Common myeloid progenitor, CD34-positive (primary cell): Measurements from ENCODE around the gene EDC4.
"Not testable (repeated sequence)": the region's sequence is repeated elsewhere in the genome, so short reads cannot be mapped to it uniquely, and the experiment has no call there.

ENCODE experiments used
- CTCF ChIA-PET: fragments of 350-600 bp; sonication (Branson Sonifier 250); formaldehyde crosslinking; loops from one replicate; lab custom pipeline; 2021; ENCODE audit warnings: antibody characterized with exemption; lab: Charles Lee
- POLR2A ChIA-PET: fragments of 350-600 bp; sonication (Branson Sonifier 250); formaldehyde crosslinking; loops from one replicate; lab custom pipeline; 2021; ENCODE audit warnings: antibody characterized with exemption; lab: Charles Lee
- DNase-seq, 3 donors: peaks; one replicate each; pipeline versions ENCODE4 v3.0.0 to v3.0.0-alpha.2; 2013
- H3K27ac ChIP-seq, 2 experiments: 1 replicate in 1 of 2; 2 replicates in 1 of 2; pipeline ENCODE4 v1.7.0; 2013; ENCODE audit warnings: inconsistent platforms in 2 of 2, low read length in 2 of 2, mild to moderate bottlenecking in 2 of 2, low read depth in 1 of 2, moderate library complexity in 1 of 2; ENCODE audit not compliant: severe bottlenecking in 2 of 2, insufficient read depth in 1 of 2, poor library complexity in 1 of 2
- H3K27me3 ChIP-seq, 5 experiments: replicated peaks in 2 of 5; 1 replicate in 3 of 5; 2 replicates in 2 of 5; pipeline versions ENCODE4 v1.6.1 to v1.7.0; 2013; ENCODE audit warnings: low read length in 4 of 5, mild to moderate bottlenecking in 2 of 5, moderate library complexity in 2 of 5, inconsistent platforms in 1 of 5; ENCODE audit not compliant: insufficient read depth in 5 of 5, control insufficient read depth in 4 of 5
- H3K36me3 ChIP-seq, 4 experiments: 1 replicate in 2 of 4; 2 replicates in 2 of 4; pipeline versions ENCODE4 v1.6.1 to v1.7.0; 2013; ENCODE audit warnings: low read length in 3 of 4, control low read depth in 1 of 4, mild to moderate bottlenecking in 1 of 4; ENCODE audit not compliant: control insufficient read depth in 4 of 4, insufficient read depth in 4 of 4
- H3K4me1 ChIP-seq, 4 experiments: 1 replicate in 3 of 4; 2 replicates in 1 of 4; pipeline versions ENCODE4 v1.6.1 to v1.7.1; 2013; ENCODE audit warnings: low read length in 3 of 4, mild to moderate bottlenecking in 3 of 4, control low read depth in 1 of 4, inconsistent platforms in 1 of 4, moderate library complexity in 1 of 4; ENCODE audit not compliant: control insufficient read depth in 4 of 4, insufficient read depth in 4 of 4; ENCODE audit errors: control extremely low read depth in 1 of 4
- H3K4me3 ChIP-seq, 7 experiments: 1 replicate in 4 of 7; 2 replicates in 3 of 7; pipeline versions ENCODE4 v1.5.1 to v1.7.0; 2013; ENCODE audit warnings: mild to moderate bottlenecking in 7 of 7, low read length in 6 of 7, moderate library complexity in 6 of 7, inconsistent platforms in 2 of 7, low read depth in 2 of 7, control low read depth in 1 of 7; ENCODE audit not compliant: insufficient read depth in 4 of 7, control insufficient read depth in 1 of 7; ENCODE audit errors: extremely low read depth in 1 of 7
- H3K9me3 ChIP-seq, 5 experiments: 1 replicate in 4 of 5; 2 replicates in 1 of 5; pipeline versions ENCODE4 v1.6.1 to v1.7.1; 2013; ENCODE audit warnings: low read length in 4 of 5, mild to moderate bottlenecking in 2 of 5, inconsistent platforms in 1 of 5, low read depth in 1 of 5, moderate library complexity in 1 of 5; ENCODE audit not compliant: control insufficient read depth in 4 of 5, insufficient read depth in 2 of 5; ENCODE audit errors: control extremely low read depth in 1 of 5
- WGBS: methylation state at CpG from one replicate; pipeline ENCODE4 v1.1.5; 2013; ENCODE audit not compliant: insufficient coverage; 5-methylcytosine and 5-hydroxymethylcytosine counted together

Gene EDC4

DNA sequence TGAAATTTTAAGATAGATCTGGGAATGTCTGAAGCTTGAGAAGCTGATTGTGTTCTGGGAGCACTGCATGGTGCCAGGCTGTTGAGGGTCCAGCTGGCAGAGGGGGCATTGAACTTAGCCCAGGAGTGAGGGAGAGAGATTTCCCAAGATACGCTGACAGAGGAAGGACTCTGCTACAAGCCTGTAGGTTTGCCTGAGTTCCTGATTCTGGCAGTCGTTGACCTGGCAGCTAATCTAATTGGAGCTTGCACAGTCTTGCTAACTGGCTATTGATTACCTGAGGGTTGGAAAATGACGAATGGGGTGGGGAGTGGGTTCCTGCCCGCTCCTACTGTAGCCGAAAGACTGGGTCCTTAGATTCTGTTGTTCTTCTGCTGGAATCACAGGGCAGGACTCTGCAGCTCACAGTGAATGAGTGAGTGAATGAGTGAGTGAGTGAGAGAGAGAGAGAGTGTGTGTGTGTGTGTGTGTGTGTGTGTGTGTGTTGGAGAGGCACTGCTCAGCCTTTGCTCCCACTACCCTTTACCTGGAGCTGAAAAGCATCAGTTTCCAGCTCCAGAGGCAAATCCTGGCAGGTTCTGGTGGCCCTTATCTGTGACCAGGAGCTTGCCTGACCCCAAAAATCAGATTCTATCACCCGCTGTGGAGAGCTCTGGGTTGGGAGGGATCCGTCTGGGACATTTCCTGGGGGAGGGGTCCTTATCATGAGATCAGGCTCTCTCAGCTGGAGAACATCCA lies 42.1 kb downstream of the EDC4 start:
- DNase-seq, result no peak
- Histone ChIP-seq H3K27me3 (no peaks in the 10 kb centered on the region), H3K27ac (no peak overlapping the region), H3K36me3 (peaks cover 9 to 66% (median 38%) of the 10 kb centered on the region in 4 experiments), H3K4me3 (no peak overlapping the region), H3K4me1 (peaks cover 0 to 11% (median 2%) of the 10 kb centered on the region in 4 experiments), H3K9me3 (no peaks in the 10 kb centered on the region)
- ChIA-PET POLR2A (no interaction called here), CTCF (interaction anchor here (0.8 to 22.4 kb wide), 6 partner anchors 10 to 243 kb away, joined by 3 to 216 read pairs (median 8); partner anchors contain the start of genes NRN1L, PSKH1 and PSMB10)
- WGBS, result 95% methylated on average over 4 of the region's 7 CpGs

DNA sequence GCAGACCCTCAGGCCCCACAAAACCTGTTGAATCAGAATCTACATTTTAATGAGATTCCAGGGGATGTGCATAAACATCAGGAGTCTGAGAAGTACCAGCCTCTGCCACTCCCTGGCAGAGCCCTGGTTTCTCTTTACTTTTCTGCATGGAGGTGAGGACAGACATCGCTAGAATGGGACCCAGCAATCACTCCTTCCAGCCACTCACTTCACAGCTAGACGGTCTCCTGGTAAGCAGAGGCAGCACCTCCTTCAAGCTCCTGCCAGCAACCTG lies 42.6 kb downstream of the EDC4 start:
- H3K4me3 ChIP-seq, H3K9me3 ChIP-seq, POLR2A ChIA-PET, H3K4me1 ChIP-seq, DNase-seq, H3K27ac ChIP-seq, H3K27me3 ChIP-seq: not testable (repeated sequence)
- 100% methylated on average over 1 of the region's 2 CpGs for WGBS
- CTCF ChIA-PET, result interaction anchor here (1.1 to 22.4 kb wide), 5 partner anchors 11 to 243 kb away, joined by 4 to 216 read pairs (median 9); partner anchors contain the start of genes NRN1L and PSKH1
- peaks cover 11 to 63% (median 37%) of the 10 kb centered on the region in 4 experiments for H3K36me3 ChIP-seq

DNA sequence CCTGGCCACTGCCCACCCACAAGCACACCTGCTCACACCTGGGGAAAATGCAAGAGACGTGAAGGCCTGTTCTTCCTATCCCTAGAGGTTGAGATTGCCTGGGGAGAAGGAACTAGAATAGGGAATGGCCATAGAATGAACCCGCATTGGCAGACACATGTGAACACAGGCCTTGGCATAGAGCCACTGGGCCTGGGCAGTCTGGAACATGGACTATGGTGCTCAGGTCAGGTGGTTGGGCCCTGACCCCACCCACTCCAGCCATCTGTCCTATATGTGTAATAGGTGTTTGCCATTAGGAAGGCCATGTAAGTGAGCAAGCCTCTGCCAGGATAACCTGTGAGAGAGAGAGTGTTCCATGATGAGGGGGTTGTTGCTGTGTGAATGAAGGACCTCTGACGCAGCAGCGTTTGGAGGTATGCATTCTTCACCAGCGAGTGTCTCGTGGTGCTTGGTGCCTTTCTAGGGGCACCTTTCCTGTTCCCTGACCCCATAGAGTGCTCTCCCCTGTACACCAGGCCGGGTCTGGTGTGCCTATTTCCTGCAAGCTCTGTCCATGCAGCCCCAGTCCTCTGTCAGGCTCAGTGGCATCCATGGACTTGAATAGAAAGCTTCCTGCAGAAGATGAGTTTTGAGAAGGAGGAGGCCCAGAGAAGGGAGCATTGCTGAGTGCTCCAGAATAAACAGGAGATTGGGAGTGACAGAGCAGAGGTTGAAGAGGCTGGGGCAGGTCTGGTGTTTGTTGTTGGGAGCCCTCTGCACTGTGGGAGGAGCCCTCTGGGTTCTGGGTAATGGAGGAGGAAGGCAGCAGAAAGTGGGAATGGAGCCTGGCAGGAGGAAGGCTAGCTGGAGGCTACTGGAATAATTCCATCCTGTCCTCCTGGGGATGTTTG lies 43.2 kb downstream of the EDC4 start:
- CTCF ChIA-PET, result interaction anchor here (1.1 to 22.4 kb wide), 8 partner anchors 8 to 244 kb away, joined by 3 to 216 read pairs (median 6); partner anchors contain the start of genes NRN1L and PSKH1
- POLR2A ChIA-PET, result no interaction called here
- Histone ChIP-seq H3K36me3 (peaks cover 11 to 59% (median 35%) of the 10 kb centered on the region in 4 experiments), H3K27ac (no peak overlapping the region), H3K4me1 (peaks cover 0 to under 1% (median 0%) of the 10 kb centered on the region in 4 experiments), H3K9me3 (no peaks in the 10 kb centered on the region), H3K4me3 (no peak overlapping the region), H3K27me3 (no peaks in the 10 kb centered on the region)
- WGBS, result 91% methylated on average over 3 of the region's 7 CpGs
- no peak for DNase-seq

DNA sequence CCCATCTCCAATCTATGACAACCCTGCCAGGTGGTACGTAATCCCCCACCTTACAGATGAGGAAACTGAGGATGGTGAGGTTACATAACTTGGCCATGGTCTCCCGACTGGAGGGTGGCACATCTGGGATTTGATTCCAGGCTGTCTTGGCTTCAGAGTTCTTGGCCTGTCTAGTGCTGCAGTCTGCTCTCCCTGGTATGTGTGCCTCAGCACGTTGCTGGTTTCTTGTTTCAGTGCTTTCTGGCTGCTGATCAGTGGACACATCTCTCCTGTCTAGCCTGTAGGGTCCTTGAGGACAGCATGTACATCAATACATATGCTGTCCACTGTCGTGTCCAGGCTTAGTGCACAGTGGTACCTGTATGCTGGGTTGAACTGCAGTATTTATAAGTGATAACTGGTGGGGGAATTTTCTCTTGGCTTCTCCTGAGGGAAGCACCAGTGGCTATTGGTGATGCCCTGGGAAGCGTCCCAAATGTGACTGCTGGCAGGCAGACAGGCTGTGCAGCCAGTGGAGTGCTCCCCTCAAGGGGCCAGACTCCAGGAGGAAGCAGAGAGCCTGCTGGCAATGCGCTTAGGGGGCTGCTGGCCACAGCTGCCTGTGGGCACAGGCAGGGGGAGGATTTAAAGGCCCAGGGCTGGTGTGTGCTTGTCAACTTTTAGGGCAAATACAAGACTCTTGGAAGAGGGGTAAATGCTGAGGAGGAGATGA lies 44.4 kb downstream of the EDC4 start:
- ChIA-PET CTCF (interaction anchor here (1.0 to 22.4 kb wide), 7 partner anchors 9 to 34 kb away, joined by 3 to 359 read pairs (median 3); partner anchors contain the start of genes EDC4, NRN1L and PSKH1), POLR2A (no interaction called here)
- Histone ChIP-seq H3K27me3 (no peaks in the 10 kb centered on the region), H3K4me1 (peaks cover 0 to 9% (median 3%) of the 10 kb centered on the region in 4 experiments), H3K9me3 (no peaks in the 10 kb centered on the region), H3K36me3 (peaks cover 8 to 49% (median 27%) of the 10 kb centered on the region in 4 experiments), H3K27ac (no peak overlapping the region), H3K4me3 (no peak overlapping the region)
- 78% methylated on average over 6 of the region's 6 CpGs for WGBS
- DNase-seq, result no peak

DNA sequence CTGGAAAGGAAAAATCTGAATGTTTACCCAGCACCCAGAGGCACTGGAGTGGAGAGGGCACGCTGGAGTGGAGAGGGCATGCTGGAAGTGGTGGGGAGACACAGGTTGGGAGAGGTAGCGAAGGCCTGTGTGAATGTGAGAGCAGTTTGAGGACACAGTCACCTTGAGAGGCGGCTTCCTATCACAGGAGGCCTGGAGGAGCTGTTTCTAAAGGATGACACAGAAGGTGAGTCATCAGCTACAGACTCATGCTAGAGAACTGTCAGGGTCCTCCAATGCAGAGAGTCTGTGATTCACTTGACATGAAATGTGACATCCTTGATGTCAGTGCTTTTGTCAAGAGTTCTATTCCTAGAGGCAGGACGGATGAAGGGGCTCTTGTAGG lies 45.0 kb downstream of the EDC4 start:
- Histone ChIP-seq H3K4me1 (peaks cover 0 to 14% (median 3%) of the 10 kb centered on the region in 4 experiments), H3K27ac (no peak overlapping the region), H3K36me3 (peaks cover 8 to 48% (median 26%) of the 10 kb centered on the region in 4 experiments), H3K27me3 (no peaks in the 10 kb centered on the region), H3K4me3 (no peak overlapping the region), H3K9me3 (no peaks in the 10 kb centered on the region)
- DNase-seq, result no peak
- 97% methylated on average over 3 of the region's 4 CpGs for WGBS
- ChIA-PET POLR2A (no interaction called here), CTCF (interaction anchor here (0.7 to 21.3 kb wide), 4 partner anchors 8 to 246 kb away, joined by 3 to 359 read pairs (median 3); partner anchors contain the start of genes EDC4 and NRN1L)

DNA sequence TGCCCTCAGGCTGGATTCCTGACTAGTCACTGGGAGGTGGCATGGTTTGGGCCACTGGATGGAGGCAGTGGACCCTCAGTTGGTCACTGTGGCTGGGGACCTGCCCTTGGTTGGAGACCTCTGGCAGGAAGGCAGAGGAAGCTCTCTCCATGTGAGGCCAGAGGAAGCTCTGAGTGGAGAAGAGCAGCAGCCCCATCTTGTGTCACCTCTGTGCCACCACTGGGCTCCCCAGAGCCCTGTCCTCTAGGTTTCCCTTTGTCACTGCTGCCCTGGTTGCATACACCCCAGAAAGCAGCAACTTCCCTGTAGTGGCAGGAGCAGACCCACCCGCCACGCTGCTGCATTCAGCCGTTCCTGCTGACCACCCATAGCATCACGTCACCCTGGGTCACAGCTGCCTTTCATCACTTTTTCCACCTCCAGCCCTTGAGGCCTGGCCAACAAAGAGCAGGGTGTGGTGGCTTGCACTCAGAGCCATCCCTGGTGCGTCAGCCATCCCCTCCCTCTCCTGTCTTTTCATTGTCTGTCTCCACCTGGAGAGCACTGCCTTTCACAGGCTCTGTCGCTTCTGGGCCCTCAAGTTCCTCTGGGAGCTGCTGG lies 46.9 kb downstream of the EDC4 start:
- Histone ChIP-seq H3K27me3 (no peaks in the 10 kb centered on the region), H3K4me1 (peaks cover 0 to 15% (median 3%) of the 10 kb centered on the region in 4 experiments), H3K4me3 (no peak overlapping the region), H3K36me3 (peaks cover 8 to 51% (median 30%) of the 10 kb centered on the region in 4 experiments), H3K27ac (peak overlapping the region in 1 of 2 experiments; percentile 15), H3K9me3 (no peaks in the 10 kb centered on the region)
- WGBS, result 98% methylated on average over 5 of the region's 6 CpGs
- peak in 2 of 3 donors; percentile 36 to 39 for DNase-seq
- POLR2A ChIA-PET, result no interaction called here
- CTCF ChIA-PET, result interaction anchor here (1.1 to 21.3 kb wide), 5 partner anchors 16 to 82 kb away, joined by 3 to 359 read pairs (median 3); partner anchors contain the start of genes EDC4 and NRN1L
